LNCaP clone FGC (cell line): ENCODE results near the gene STKLD1.
"Not testable (repeated sequence)": the region's sequence is repeated elsewhere in the genome, so short reads cannot be mapped to it uniquely, and the experiment has no call there.

Source experiments
- DNase-seq: peaks from one replicate; pipeline ENCODE4 v3.0.0-alpha.2; 2011; ENCODE audit warnings: low read depth
- H3K4me3 ChIP-seq: 2 replicates; pipeline ENCODE4 v1.5.1; 2011; ENCODE audit warnings: mild to moderate bottlenecking, low read depth, low read length, control low read depth
- CTCF ChIP-seq: IDR thresholded peaks from 2 replicates; pipeline ENCODE4 v1.5.1; 2012; ENCODE audit warnings: mild to moderate bottlenecking; ENCODE audit not compliant: control insufficient read depth, insufficient read depth; ENCODE audit errors: extremely low read depth

The STKLD1 gene

GRCh38 chr9:133375724-133376654, at the start of gene STKLD1, which contains the start of gene SURF4:
TSS of gene STKLD1 (plus strand) at chr9:133376366. CDS start at chr9:133376474, 108 bp downstream.
TSS of gene SURF4 (minus strand) at chr9:133376060. CDS start at chr9:133375969, 91 bp downstream.
- TF ChIP-seq CTCF = no peak
- DNase-seq = peak; percentile 86
- peak within 1 kb of the TSS; percentile 83 for H3K4me3 ChIP-seq

GRCh38 chr9:133327021-133327420, 49.1 kb upstream of the STKLD1 start:
- H3K4me3 ChIP-seq, DNase-seq: not testable (repeated sequence)

GRCh38 chr9:133327834-133328484, 48.2 kb upstream of the STKLD1 start:
- TF ChIP-seq CTCF = no peak
- no peak overlapping the region for H3K4me3 ChIP-seq
- no peak for DNase-seq

- peak; percentile 47 for TF ChIP-seq CTCF
- not testable (repeated sequence) for H3K4me3 ChIP-seq, DNase-seq
These were observed 46.6 kb upstream of the STKLD1 start for GRCh38 chr9:133329306-133330156.

GRCh38 chr9:133331221-133331620, 44.9 kb upstream of the STKLD1 start:
- no peak for DNase-seq
- H3K4me3 ChIP-seq = no peak overlapping the region
- TF ChIP-seq CTCF = no peak

- H3K4me3 ChIP-seq = no peak overlapping the region
- no peak for DNase-seq
- no peak for TF ChIP-seq CTCF
These were observed 44.4 kb upstream of the STKLD1 start for GRCh38 chr9:133331641-133332380.
